Measurements from ENCODE around the gene SPECC1.

SPECC1 gene

GRCh38 chr17:20179041-20179440 is 169.9 kb downstream of the SPECC1 start:
- no peak for TF ChIP-seq CTCF (IDR thresholded peaks at IDR 0.05; ENCODE audit: low read length, missing control alignments)
- H3K4me3 ChIP-seq (replicated peaks; ENCODE audit: low read depth, low read length), result no peak overlapping the region
- DNase-seq (ENCODE audit: low read depth), result no peak

GRCh38 chr17:20180661-20181060 is 171.5 kb downstream of the SPECC1 start:
- DNase-seq (ENCODE audit: low read depth), result no peak
- no peak overlapping the region for H3K4me3 ChIP-seq (replicated peaks; ENCODE audit: low read depth, low read length)
- no peak for TF ChIP-seq CTCF (IDR thresholded peaks at IDR 0.05; ENCODE audit: low read length, missing control alignments)

GRCh38 chr17:20184181-20184580 is 175.0 kb downstream of the SPECC1 start:
- TF ChIP-seq CTCF (IDR thresholded peaks at IDR 0.05; ENCODE audit: low read length, missing control alignments), result no peak
- H3K4me3 ChIP-seq (replicated peaks; ENCODE audit: low read depth, low read length), result no peak overlapping the region
- no peak for DNase-seq (ENCODE audit: low read depth)

- no peak for DNase-seq (ENCODE audit: low read depth)
- no peak for TF ChIP-seq CTCF (IDR thresholded peaks at IDR 0.05; ENCODE audit: low read length, missing control alignments)
- H3K4me3 ChIP-seq (replicated peaks; ENCODE audit: low read depth, low read length), result no peak overlapping the region
Observed at GRCh38 chr17:20184977-20185619, 175.9 kb downstream of the SPECC1 start.

- TF ChIP-seq CTCF (IDR thresholded peaks at IDR 0.05; ENCODE audit: low read length, missing control alignments), result no peak
- no peak for DNase-seq (ENCODE audit: low read depth)
- no peak overlapping the region for H3K4me3 ChIP-seq (replicated peaks; ENCODE audit: low read depth, low read length)
Observed at GRCh38 chr17:20187049-20187448, 177.9 kb downstream of the SPECC1 start.

- DNase-seq (ENCODE audit: low read depth), result peak; percentile 14
- no peak for TF ChIP-seq CTCF (IDR thresholded peaks at IDR 0.05; ENCODE audit: low read length, missing control alignments)
- H3K4me3 ChIP-seq (replicated peaks; ENCODE audit: low read depth, low read length), result no peak overlapping the region
Observed at GRCh38 chr17:20189302-20189701, 180.1 kb downstream of the SPECC1 start.

GRCh38 chr17:20189979-20190378 is 180.8 kb downstream of the SPECC1 start:
- no peak for DNase-seq (ENCODE audit: low read depth)
- no peak overlapping the region for H3K4me3 ChIP-seq (replicated peaks; ENCODE audit: low read depth, low read length)
- TF ChIP-seq CTCF (IDR thresholded peaks at IDR 0.05; ENCODE audit: low read length, missing control alignments), result no peak

Measured in fibroblast of pulmonary artery (primary cell).